ENCODE measurements around the gene CHRD.

CHRD gene

GRCh38 chr3:184405075-184406030 is 25.5 kb downstream of the CHRD start:
- no peak overlapping the region for H3K4me2 ChIP-seq (ENCODE audit: insufficient read depth, low read length)
- DNase-seq (no peak), ATAC-seq (ENCODE audit: insufficient read depth, low read depth) (no peak)
- no peak overlapping the region for H3K9ac ChIP-seq (ENCODE audit: low read depth, low read length)
- TF ChIP-seq, protein P1, sequence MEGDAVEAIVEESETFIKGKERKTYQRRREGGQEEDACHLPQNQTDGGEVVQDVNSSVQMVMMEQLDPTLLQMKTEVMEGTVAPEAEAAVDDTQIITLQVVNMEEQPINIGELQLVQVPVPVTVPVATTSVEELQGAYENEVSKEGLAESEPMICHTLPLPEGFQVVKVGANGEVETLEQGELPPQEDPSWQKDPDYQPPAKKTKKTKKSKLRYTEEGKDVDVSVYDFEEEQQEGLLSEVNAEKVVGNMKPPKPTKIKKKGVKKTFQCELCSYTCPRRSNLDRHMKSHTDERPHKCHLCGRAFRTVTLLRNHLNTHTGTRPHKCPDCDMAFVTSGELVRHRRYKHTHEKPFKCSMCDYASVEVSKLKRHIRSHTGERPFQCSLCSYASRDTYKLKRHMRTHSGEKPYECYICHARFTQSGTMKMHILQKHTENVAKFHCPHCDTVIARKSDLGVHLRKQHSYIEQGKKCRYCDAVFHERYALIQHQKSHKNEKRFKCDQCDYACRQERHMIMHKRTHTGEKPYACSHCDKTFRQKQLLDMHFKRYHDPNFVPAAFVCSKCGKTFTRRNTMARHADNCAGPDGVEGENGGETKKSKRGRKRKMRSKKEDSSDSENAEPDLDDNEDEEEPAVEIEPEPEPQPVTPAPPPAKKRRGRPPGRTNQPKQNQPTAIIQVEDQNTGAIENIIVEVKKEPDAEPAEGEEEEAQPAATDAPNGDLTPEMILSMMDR (IDR thresholded peaks at IDR 0.05; ENCODE audit: borderline replicate concordance, extremely low read depth, low read length, poor library complexity, severe bottlenecking), result no peak
- TF ChIP-seq EZH2 (IDR thresholded peaks at IDR 0.05; ENCODE audit: borderline replicate concordance, low read depth, low read length, severe bottlenecking), result no peak
- no peaks in the 10 kb centered on the region for H3K9me3 ChIP-seq (ENCODE audit: insufficient read depth, low read length, severe bottlenecking)
- H2AFZ ChIP-seq (ENCODE audit: low read depth, low read length), result no peak overlapping the region; the same call in 1 of the 2 replicates
- peaks cover 15% of the 10 kb centered on the region for H3K27me3 ChIP-seq (ENCODE audit: insufficient read depth, low read length, poor library complexity)
- no peak overlapping the region for H3K4me3 ChIP-seq (ENCODE audit: low read depth in 1 of 2, low read length in 2 of 2)
- H3K36me3 ChIP-seq (ENCODE audit: insufficient read depth, low read length), result no peaks in the 10 kb centered on the region
- no peaks in the 10 kb centered on the region for H3K4me1 ChIP-seq (ENCODE audit: insufficient read depth, low read length)
- no peaks in the 10 kb centered on the region for H4K20me1 ChIP-seq (ENCODE audit: insufficient read depth, low read length)
- H3K27ac ChIP-seq (ENCODE audit: low read length), result no peak overlapping the region
- H3K79me2 ChIP-seq (ENCODE audit: insufficient read depth, low read length), result no peaks in the 10 kb centered on the region

DNA sequence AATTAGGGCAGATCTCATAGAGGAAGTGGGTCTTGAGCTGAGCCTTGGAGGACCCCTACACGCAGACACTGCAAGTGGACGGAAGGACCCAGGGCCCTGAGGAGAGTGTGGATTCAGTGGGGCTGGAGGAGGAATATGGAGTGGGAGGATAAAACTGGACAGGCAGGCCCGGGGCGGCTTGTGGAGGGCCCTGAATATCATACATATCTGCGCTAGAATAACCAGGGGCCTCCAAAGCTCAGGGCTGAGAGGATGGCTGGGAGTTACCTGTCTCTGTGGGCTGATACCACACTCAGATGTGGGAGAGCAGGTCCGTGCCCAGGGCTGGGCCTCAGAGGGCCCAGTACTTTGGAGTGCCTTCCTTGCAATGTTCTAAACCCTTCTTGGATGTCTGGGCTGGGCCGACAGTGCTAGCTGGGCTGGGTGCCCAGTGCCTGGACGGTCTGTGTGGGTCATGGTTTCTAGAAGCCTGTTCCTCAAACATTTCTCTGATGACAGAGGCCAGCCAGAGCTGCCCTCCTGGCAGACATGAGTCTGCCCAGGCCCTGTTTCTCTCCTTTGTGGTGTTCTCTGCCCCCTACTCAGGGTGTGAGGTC is 29.6 kb downstream of the CHRD start:
- Histone ChIP-seq H3K27me3 (ENCODE audit: insufficient read depth, low read length, poor library complexity) (peaks cover 12% of the 10 kb centered on the region), H3K4me3 (ENCODE audit: low read depth in 1 of 2, low read length in 2 of 2) (no peak overlapping the region), H3K4me1 (ENCODE audit: insufficient read depth, low read length) (no peaks in the 10 kb centered on the region), H2AFZ (ENCODE audit: low read depth, low read length) (no peak overlapping the region), H3K27ac (ENCODE audit: low read length) (no peak overlapping the region), H4K20me1 (ENCODE audit: insufficient read depth, low read length) (no peaks in the 10 kb centered on the region), H3K79me2 (ENCODE audit: insufficient read depth, low read length) (no peaks in the 10 kb centered on the region), H3K9ac (ENCODE audit: low read depth, low read length) (no peak overlapping the region), H3K9me3 (ENCODE audit: insufficient read depth, low read length, severe bottlenecking) (no peaks in the 10 kb centered on the region), H3K4me2 (ENCODE audit: insufficient read depth, low read length) (no peak overlapping the region), H3K36me3 (ENCODE audit: insufficient read depth, low read length) (no peaks in the 10 kb centered on the region)
- no peak for TF ChIP-seq EZH2 (IDR thresholded peaks at IDR 0.05; ENCODE audit: borderline replicate concordance, low read depth, low read length, severe bottlenecking)
- TF ChIP-seq, protein P1 (IDR thresholded peaks at IDR 0.05; ENCODE audit: borderline replicate concordance, extremely low read depth, low read length, poor library complexity, severe bottlenecking), result no peak
- ATAC-seq (ENCODE audit: insufficient read depth, low read depth) (no peak), DNase-seq (no peak)

- Histone ChIP-seq H3K4me2 (ENCODE audit: insufficient read depth, low read length) (no peak overlapping the region), H3K4me3 (ENCODE audit: low read depth in 1 of 2, low read length in 2 of 2) (no peak overlapping the region), H3K79me2 (ENCODE audit: insufficient read depth, low read length) (no peaks in the 10 kb centered on the region), H3K36me3 (ENCODE audit: insufficient read depth, low read length) (no peaks in the 10 kb centered on the region), H3K9me3 (ENCODE audit: insufficient read depth, low read length, severe bottlenecking) (no peaks in the 10 kb centered on the region), H3K4me1 (ENCODE audit: insufficient read depth, low read length) (no peaks in the 10 kb centered on the region), H4K20me1 (ENCODE audit: insufficient read depth, low read length) (no peaks in the 10 kb centered on the region), H3K9ac (ENCODE audit: low read depth, low read length) (no peak overlapping the region), H3K27me3 (ENCODE audit: insufficient read depth, low read length, poor library complexity) (peaks cover 10% of the 10 kb centered on the region), H2AFZ (ENCODE audit: low read depth, low read length) (no peak overlapping the region), H3K27ac (ENCODE audit: low read length) (no peak overlapping the region)
- ATAC-seq (ENCODE audit: insufficient read depth, low read depth) (no peak), DNase-seq (no peak)
- TF ChIP-seq EZH2 (IDR thresholded peaks at IDR 0.05; ENCODE audit: borderline replicate concordance, low read depth, low read length, severe bottlenecking), result no peak
- TF ChIP-seq, protein P1 (IDR thresholded peaks at IDR 0.05; ENCODE audit: borderline replicate concordance, extremely low read depth, low read length, poor library complexity, severe bottlenecking), result no peak
Observed at GRCh38 chr3:184409946-184410500, 30.2 kb downstream of the CHRD start.
